ENCODE results near the gene UPK2. TPM values are rescaled to one million over a fixed set of nuclear protein-coding genes. Genes with fewer than 3 reads are reported as not detected.

Gene UPK2
- polyA plus RNA-seq (2011; rRNA removed) (0.20 and 0.37 TPM in 2 replicates), polyA plus RNA-seq (2017; fragmentation: RNase III; extraction: RNeasy Plus Mini Kit Qiagen cat#74134 plus additional on column Dnase treatment) (0.41 to 0.92 TPM (median 0.50 TPM) in 3 replicates), polyA minus RNA-seq (2011; rRNA and poly(A)+ RNA removed) (0.37 and 0.39 TPM in 2 replicates)
- 0.48 and 0.49 TPM in 2 replicates for polyA plus RNA-seq (2012; cell fraction: cytosol; rRNA removed)
- 0.56 and 0.62 TPM in 2 replicates for polyA plus RNA-seq (2012; cell fraction: nucleus; rRNA removed)

DNA sequence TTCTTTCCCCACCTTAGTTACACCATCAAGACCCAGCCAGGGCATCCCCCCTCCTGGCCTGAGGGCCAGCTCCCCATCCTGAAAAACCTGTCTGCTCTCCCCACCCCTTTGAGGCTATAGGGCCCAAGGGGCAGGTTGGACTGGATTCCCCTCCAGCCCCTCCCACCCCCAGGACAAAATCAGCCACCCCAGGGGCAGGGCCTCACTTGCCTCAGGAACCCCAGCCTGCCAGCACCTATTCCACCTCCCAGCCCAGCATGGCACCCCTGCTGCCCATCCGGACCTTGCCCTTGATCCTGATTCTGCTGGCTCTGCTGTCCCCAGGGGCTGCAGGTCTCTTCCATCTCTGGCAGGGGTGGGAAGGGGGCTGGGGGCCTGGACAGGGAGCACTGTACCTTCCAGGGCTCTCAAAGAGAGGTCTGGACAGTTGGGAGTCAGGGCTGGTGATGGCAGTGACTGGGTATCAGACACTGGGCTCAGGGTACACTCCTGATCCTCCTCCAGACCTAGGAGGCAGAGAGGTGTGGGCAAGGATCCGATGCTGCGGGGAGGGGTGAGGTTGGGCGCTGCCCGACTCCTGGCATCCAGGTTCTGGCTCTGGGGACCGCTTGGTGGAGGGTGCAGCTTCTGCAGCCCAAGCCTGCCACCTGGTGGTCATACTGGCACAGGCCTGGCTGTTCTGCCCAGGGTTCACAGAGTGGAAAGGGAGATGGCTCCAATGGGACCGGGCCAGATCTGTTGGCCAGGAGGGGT is at the start of gene UPK2:
Gene UPK2, plus strand, starts transcription at position 205 of the 753 bp plus-strand sequence. Its CDS starts 53 bp downstream, at position 258.
- WGBS (ENCODE audit: missing lambda C conversion rate), result 0% methylated on average over 7 of the region's 7 CpGs
- Histone ChIP-seq H3K4me2 (peak within 1 kb of the TSS; percentile 28; the same call in 2 of the 3 replicates), H3K4me3 (no peak within 1 kb of the TSS), H3K4me1 (peaks cover 4% of the 10 kb centered on the region; the same call in 1 of the 3 replicates), H3K27ac (peak within 1 kb of the TSS; percentile 27 to 65; a peak in 2 of 6 replicates), H3K9me3 (no peaks in the 10 kb centered on the region)
- FAIRE-seq, result no peak
- POLR2A ChIA-PET, result no interaction called here
- peak; percentile 73 to 89 for DNase-seq (ENCODE audit: low read depth in 1 of 2, low spot score in 1 of 2)
- TF ChIP-seq SMC3 (IDR thresholded peaks at IDR 0.05), result peak; percentile 95
- peak; percentile 95 to 97 for TF ChIP-seq RAD21 (conservative IDR thresholded peaks at IDR 0.05 in 1 of 2, IDR thresholded peaks at IDR 0.05 in 1 of 2)
- no peak for TF ChIP-seq ZSCAN20 (CRISPR knock-in tag; IDR thresholded peaks at IDR 0.05)
- TF ChIP-seq, protein P1, sequence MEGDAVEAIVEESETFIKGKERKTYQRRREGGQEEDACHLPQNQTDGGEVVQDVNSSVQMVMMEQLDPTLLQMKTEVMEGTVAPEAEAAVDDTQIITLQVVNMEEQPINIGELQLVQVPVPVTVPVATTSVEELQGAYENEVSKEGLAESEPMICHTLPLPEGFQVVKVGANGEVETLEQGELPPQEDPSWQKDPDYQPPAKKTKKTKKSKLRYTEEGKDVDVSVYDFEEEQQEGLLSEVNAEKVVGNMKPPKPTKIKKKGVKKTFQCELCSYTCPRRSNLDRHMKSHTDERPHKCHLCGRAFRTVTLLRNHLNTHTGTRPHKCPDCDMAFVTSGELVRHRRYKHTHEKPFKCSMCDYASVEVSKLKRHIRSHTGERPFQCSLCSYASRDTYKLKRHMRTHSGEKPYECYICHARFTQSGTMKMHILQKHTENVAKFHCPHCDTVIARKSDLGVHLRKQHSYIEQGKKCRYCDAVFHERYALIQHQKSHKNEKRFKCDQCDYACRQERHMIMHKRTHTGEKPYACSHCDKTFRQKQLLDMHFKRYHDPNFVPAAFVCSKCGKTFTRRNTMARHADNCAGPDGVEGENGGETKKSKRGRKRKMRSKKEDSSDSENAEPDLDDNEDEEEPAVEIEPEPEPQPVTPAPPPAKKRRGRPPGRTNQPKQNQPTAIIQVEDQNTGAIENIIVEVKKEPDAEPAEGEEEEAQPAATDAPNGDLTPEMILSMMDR (IDR thresholded peaks at IDR 0.05), result peak; percentile 72
- TF ChIP-seq MYC (IDR thresholded peaks at IDR 0.05; ENCODE audit: borderline replicate concordance, low read length), result no peak
- ATAC-seq, result peak; percentile 94 to 99
- CTCF ChIA-PET, result interaction anchor here (0.5 to 5.5 kb wide), 46 partner anchors 10 to 361 kb away, joined by 3 to 61 read pairs (median 4); partner anchors contain the start of genes CXCR5 and FOXR1

DNA sequence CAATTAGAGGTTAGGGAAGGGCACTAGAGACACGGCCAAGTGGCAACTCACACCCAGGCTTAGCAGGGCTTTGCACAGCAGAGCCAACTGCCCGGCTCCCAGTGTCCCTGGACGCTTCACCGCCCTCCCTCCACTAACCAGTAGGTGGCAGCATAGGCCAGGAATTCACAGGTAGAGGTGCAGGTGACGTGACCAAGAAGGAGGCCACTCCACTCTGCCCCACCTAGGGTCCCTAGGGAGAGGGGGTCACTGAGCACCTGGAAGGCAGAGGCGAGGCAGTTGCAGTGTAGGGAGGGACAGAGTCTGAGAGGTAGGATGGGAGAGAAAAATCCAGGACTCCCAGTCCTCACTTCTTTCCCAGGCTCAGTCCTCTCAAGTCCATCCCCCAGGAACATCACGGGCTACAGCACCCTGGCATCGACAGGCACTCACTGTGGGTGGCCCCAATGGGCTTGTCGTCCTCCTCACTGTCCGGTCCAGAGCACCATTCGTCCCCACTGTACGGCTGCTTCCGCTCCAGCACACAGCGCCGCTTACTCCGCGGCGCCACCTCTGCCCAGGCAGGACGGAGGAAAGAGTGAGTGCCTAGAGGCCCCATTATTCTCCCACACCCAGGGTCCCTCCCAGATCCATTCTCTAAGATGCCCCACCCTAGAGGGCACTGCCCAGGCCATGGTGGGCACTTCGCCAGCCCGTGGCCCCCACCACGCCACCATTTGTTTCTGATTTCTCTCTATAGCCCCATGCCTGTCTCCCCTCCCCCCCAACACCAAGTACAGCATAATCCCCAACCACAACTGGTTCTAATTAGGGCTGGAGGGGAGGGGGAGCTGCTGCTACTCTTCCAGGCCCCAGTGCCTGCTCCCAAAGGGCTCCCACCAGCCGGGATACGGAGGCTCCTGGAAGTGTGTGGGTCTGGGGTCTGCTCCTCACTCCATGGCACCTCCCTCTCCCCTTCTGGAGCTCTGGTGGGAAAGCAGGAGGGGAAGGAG is 48.8 kb upstream of the UPK2 start:
- TF ChIP-seq, protein P1 (IDR thresholded peaks at IDR 0.05), result peak; percentile 72
- TF ChIP-seq RAD21 (conservative IDR thresholded peaks at IDR 0.05 in 1 of 2, IDR thresholded peaks at IDR 0.05 in 1 of 2) (peak; percentile 90 to 92), ZNF302 (CRISPR knock-in tag; IDR thresholded peaks at IDR 0.05) (no peak), JUN (IDR thresholded peaks at IDR 0.05) (peak in 1 of 2 experiments; percentile 51; a peak in 2 of 5 replicates), HOXB5 (CRISPR knock-in tag; IDR thresholded peaks at IDR 0.05) (no peak), ZC3H11A (IDR thresholded peaks at IDR 0.05) (no peak), SMC3 (IDR thresholded peaks at IDR 0.05) (peak; percentile 84), CBX8 (IDR thresholded peaks at IDR 0.05) (no peak)
- WGBS (ENCODE audit: missing lambda C conversion rate), result 9% methylated on average over 18 of the region's 24 CpGs
- Histone ChIP-seq H3K4me1 (peaks cover 60% of the 10 kb centered on the region), H3K9me3 (no peaks in the 10 kb centered on the region), H3K4me2 (peak overlapping the region; percentile 100), H3K27ac (peak overlapping the region; percentile 98 to 100), H3K4me3 (peak overlapping the region; percentile 52; the same call in 2 of the 3 replicates)
- ChIA-PET CTCF (interaction anchor here (0.7 to 2.3 kb wide), 18 partner anchors 9 to 217 kb away, joined by 3 to 9 read pairs (median 3); partner anchors contain the start of genes CXCR5, DDX6 and UPK2), POLR2A (interaction anchor here (1.0 to 5.7 kb wide), 2 partner anchors 9 to 19 kb away, joined by 3 to 53 read pairs; partner anchors contain the start of gene BCL9L)
- peak; percentile 13 for FAIRE-seq
- ATAC-seq, result peak; percentile 22 to 46; a peak in 5 of 6 replicates
- peak; percentile 47 to 82 for DNase-seq (ENCODE audit: low read depth in 1 of 2, low spot score in 1 of 2)

DNA sequence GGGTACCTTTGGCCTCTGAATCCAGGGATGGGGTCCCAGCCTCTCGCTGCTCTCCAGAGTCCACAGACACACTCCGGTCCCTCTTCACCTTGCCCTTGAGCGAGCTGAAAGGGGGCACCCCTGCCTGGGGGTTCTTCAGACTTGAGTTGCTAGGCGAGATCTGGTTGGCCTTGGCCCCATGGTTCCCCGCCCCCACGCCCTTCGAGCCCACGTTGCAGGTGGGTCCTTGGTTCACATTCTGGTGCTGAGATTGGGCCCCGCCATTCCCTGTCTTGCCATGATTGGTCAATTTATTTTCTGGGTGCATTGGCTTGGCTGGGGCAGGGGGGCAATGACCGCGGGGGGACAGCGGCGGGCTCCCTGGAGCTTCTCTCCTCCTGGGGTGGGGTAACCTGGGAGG is 47.8 kb upstream of the UPK2 start:
- Histone ChIP-seq H3K4me3 (peak overlapping the region; percentile 52; the same call in 2 of the 3 replicates), H3K9me3 (no peaks in the 10 kb centered on the region), H3K27ac (peak overlapping the region; percentile 98 to 100), H3K4me1 (peaks cover 69% of the 10 kb centered on the region), H3K4me2 (peak overlapping the region; percentile 100)
- ChIA-PET POLR2A (interaction anchor here (0.5 to 5.7 kb wide), 4 partner anchors 8 to 22 kb away, joined by 3 to 53 read pairs (median 5); partner anchors contain the start of gene BCL9L), CTCF (interaction anchor here (0.7 to 2.3 kb wide), 9 partner anchors 9 to 218 kb away, joined by 3 to 9 read pairs (median 3); partner anchors contain the start of gene DDX6)
- FAIRE-seq (no peak), ATAC-seq (no peak), DNase-seq (ENCODE audit: low read depth in 1 of 2, low spot score in 1 of 2) (no peak)
- WGBS (ENCODE audit: missing lambda C conversion rate), result 94% methylated on average over 6 of the region's 13 CpGs
- TF ChIP-seq, protein P2, sequence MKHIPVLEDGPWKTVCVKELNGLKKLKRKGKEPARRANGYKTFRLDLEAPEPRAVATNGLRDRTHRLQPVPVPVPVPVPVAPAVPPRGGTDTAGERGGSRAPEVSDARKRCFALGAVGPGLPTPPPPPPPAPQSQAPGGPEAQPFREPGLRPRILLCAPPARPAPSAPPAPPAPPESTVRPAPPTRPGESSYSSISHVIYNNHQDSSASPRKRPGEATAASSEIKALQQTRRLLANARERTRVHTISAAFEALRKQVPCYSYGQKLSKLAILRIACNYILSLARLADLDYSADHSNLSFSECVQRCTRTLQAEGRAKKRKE (CRISPR knock-in tag; IDR thresholded peaks at IDR 0.05; ENCODE audit: low read depth), result no peak
- TF ChIP-seq MAFK (IDR thresholded peaks at IDR 0.05; ENCODE audit: partially characterized antibody) (no peak), NPAS2 (CRISPR knock-in tag; IDR thresholded peaks at IDR 0.05; ENCODE audit: borderline replicate concordance) (no peak), CBX8 (IDR thresholded peaks at IDR 0.05) (no peak), JUN (IDR thresholded peaks at IDR 0.05) (no peak), NR3C1 (IDR thresholded peaks at IDR 0.05) (no peak), FOXS1 (CRISPR knock-in tag; IDR thresholded peaks at IDR 0.05) (no peak), FOSB (CRISPR knock-in tag; IDR thresholded peaks at IDR 0.05) (no peak)
- TF ChIP-seq, protein P3, sequence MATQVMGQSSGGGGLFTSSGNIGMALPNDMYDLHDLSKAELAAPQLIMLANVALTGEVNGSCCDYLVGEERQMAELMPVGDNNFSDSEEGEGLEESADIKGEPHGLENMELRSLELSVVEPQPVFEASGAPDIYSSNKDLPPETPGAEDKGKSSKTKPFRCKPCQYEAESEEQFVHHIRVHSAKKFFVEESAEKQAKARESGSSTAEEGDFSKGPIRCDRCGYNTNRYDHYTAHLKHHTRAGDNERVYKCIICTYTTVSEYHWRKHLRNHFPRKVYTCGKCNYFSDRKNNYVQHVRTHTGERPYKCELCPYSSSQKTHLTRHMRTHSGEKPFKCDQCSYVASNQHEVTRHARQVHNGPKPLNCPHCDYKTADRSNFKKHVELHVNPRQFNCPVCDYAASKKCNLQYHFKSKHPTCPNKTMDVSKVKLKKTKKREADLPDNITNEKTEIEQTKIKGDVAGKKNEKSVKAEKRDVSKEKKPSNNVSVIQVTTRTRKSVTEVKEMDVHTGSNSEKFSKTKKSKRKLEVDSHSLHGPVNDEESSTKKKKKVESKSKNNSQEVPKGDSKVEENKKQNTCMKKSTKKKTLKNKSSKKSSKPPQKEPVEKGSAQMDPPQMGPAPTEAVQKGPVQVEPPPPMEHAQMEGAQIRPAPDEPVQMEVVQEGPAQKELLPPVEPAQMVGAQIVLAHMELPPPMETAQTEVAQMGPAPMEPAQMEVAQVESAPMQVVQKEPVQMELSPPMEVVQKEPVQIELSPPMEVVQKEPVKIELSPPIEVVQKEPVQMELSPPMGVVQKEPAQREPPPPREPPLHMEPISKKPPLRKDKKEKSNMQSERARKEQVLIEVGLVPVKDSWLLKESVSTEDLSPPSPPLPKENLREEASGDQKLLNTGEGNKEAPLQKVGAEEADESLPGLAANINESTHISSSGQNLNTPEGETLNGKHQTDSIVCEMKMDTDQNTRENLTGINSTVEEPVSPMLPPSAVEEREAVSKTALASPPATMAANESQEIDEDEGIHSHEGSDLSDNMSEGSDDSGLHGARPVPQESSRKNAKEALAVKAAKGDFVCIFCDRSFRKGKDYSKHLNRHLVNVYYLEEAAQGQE (IDR thresholded peaks at IDR 0.05), result no peak

All from A549 (cell line).